PC-9 (cell line): ENCODE results near the gene MCMBP. TPM values are rescaled to one million over a fixed set of nuclear protein-coding genes. Genes with fewer than 3 reads are reported as not detected.
"Not testable (repeated sequence)": the region's sequence is repeated elsewhere in the genome, so short reads cannot be mapped to it uniquely, and the experiment has no call there.

Experiments
- BruUV-seq: library from RNA; stranded (reverse); fragments of 400-500 nt; replicated peaks from 2 replicates; lab custom pipeline; 2021; lab: Mats Ljungman, UMichigan
- CTCF ChIA-PET: fragments of 300-600 bp; sonication (Branson Sonifier 250); formaldehyde crosslinking; loops from one replicate; lab custom pipeline; 2022; ENCODE audit warnings: antibody characterized with exemption; lab: Charles Lee
- POLR2A ChIA-PET: fragments of 300-600 bp; sonication (Branson Sonifier 250); formaldehyde crosslinking; loops from one replicate; lab custom pipeline; 2022; ENCODE audit warnings: antibody characterized with exemption; ENCODE audit not compliant: unreplicated experiment; lab: Charles Lee
- DNase-seq, 2 experiments: peaks; one replicate each; pipeline versions ENCODE4 v3.0.0 to v3.0.0-alpha.2; 2015 to 2022; ENCODE audit warnings: mixed read lengths in 1 of 2
- H2AFZ ChIP-seq: fragments of 200-600 bp; sonication (generic); 2 replicates; pipeline ENCODE4 v1.8.1; 2017; ENCODE audit warnings: antibody characterized with exemption
- H3F3A ChIP-seq: fragments of 200-600 bp; sonication (generic); 2 replicates; pipeline ENCODE4 v1.8.1; 2017; ENCODE audit warnings: antibody characterized with exemption, mild to moderate bottlenecking, low read depth; ENCODE audit not compliant: insufficient read depth
- H3K27ac ChIP-seq: fragments of 200-600 bp; sonication (generic); 2 replicates; pipeline ENCODE4 v1.6.1; 2016; ENCODE audit warnings: mixed run types
- H3K27me3 ChIP-seq: fragments of 200-600 bp; sonication (generic); 2 replicates; pipeline ENCODE4 v1.6.1; 2016; ENCODE audit warnings: low read depth, mixed run types; ENCODE audit not compliant: insufficient read depth
- H3K36me3 ChIP-seq: fragments of 200-600 bp; sonication (generic); 2 replicates; pipeline ENCODE4 v1.6.1; 2016; ENCODE audit warnings: low read depth, mixed run types
- H3K4me1 ChIP-seq: fragments of 200-600 bp; sonication (generic); replicated peaks from 2 replicates; pipeline ENCODE4 v1.6.1; 2016; ENCODE audit warnings: mixed run types; ENCODE audit not compliant: insufficient read depth
- H3K4me2 ChIP-seq: fragments of 200-600 bp; sonication (generic); 2 replicates; pipeline ENCODE4 v1.6.1; 2017; ENCODE audit warnings: mixed run types
- H3K4me3 ChIP-seq: fragments of 200-600 bp; sonication (generic); 2 replicates; pipeline ENCODE4 v1.6.1; 2016; ENCODE audit warnings: mixed run types
- H3K79me2 ChIP-seq: fragments of 200-600 bp; sonication (generic); 2 replicates; pipeline ENCODE4 v1.6.1; 2017; ENCODE audit warnings: low read depth, mixed run types
- H3K9me2 ChIP-seq: fragments of 200-600 bp; sonication (generic); 2 replicates; pipeline ENCODE4 v1.8.1; 2017; ENCODE audit warnings: mild to moderate bottlenecking; ENCODE audit not compliant: insufficient read depth
- H3K9me3 ChIP-seq: fragments of 200-600 bp; sonication (generic); 2 replicates; pipeline ENCODE4 v1.8.1; 2016; ENCODE audit warnings: low read depth; ENCODE audit not compliant: insufficient read depth
- H4K20me1 ChIP-seq: fragments of 200-600 bp; sonication (generic); 2 replicates; pipeline ENCODE4 v1.8.1; 2017; ENCODE audit not compliant: insufficient read depth
- CTCF ChIP-seq: fragments of 200-600 bp; sonication (generic); conservative IDR thresholded peaks from 2 replicates; pipeline ENCODE4 v1.6.1; 2017; ENCODE audit warnings: mixed run types, antibody characterized with exemption, mild to moderate bottlenecking, moderate library complexity
- EZH2 ChIP-seq: fragments of 200-600 bp; sonication (generic); IDR thresholded peaks from 2 replicates; pipeline ENCODE4 v1.8.0; 2017; ENCODE audit warnings: antibody characterized with exemption, low read depth
- intact Hi-C: fragments of 100-400 bp; cut with micrococcal nuclease; formaldehyde crosslinking; loops from one replicate; pipeline ENCODE4 v1.10.0; 2022; ENCODE audit not compliant: unreplicated experiment
- total RNA-seq: library from RNA; stranded (reverse); gene quantifications from 2 replicates; pipeline ENCODE4 v1.2.3, GENCODE V29; 2021

The MCMBP gene
- total RNA-seq, 1 experiment from 2014 or later = 36.7 TPM

GRCh38 chr10:119892188-119893065 is 19.8 kb upstream of the MCMBP start, which contains the start of gene SEC23IP:
Gene SEC23IP, plus strand, starts transcription at chr10:119892730. Its CDS starts 53 bp downstream, at chr10:119892783.
- no peaks in the 10 kb centered on the region for H3K27me3 ChIP-seq
- H3K4me2 ChIP-seq = peak within 1 kb of the TSS; percentile 89
- peak within 1 kb of the TSS; percentile 91 for H3K4me3 ChIP-seq
- intact Hi-C loops = loop anchor here (1.0 kb wide), 1 partner anchor 20 kb away; the partner anchor contains the start of gene MCMBP
- ChIA-PET CTCF (interaction anchor here (0.7 kb wide), 1 partner anchor 299 kb away, joined by 3 read pairs; no protein-coding TSS in a partner anchor), POLR2A (interaction anchor here (0.6 kb wide), 2 partner anchors 20 to 302 kb away, joined by 4 to 5 read pairs; partner anchors contain the start of gene MCMBP)
- H3K4me1 ChIP-seq = peaks cover 12% of the 10 kb centered on the region; the same call in 1 of the 2 replicates
- TF ChIP-seq CTCF = no peak
- TF ChIP-seq EZH2 = no peak
- no peaks in the 10 kb centered on the region for H3K36me3 ChIP-seq
- H4K20me1 ChIP-seq = peaks cover 8% of the 10 kb centered on the region; the same call in 1 of the 2 replicates
- no peaks in the 10 kb centered on the region for H3F3A ChIP-seq
- H3K9me3 ChIP-seq = no peaks in the 10 kb centered on the region
- no peaks in the 10 kb centered on the region for H3K9me2 ChIP-seq
- H3K79me2 ChIP-seq = peaks cover 47% of the 10 kb centered on the region
- TSS peak; percentile 81 for BruUV-seq
- peak within 1 kb of the TSS; percentile 49; the same call in 1 of the 2 replicates for H3K27ac ChIP-seq
- H2AFZ ChIP-seq = peak within 1 kb of the TSS; percentile 91
- peak; percentile 85 to 86 for DNase-seq

GRCh38 chr10:119891849-119892187 is 19.2 kb upstream of the MCMBP start:
- H3F3A ChIP-seq, H3K36me3 ChIP-seq, H3K27me3 ChIP-seq, H4K20me1 ChIP-seq, BruUV-seq, H3K9me3 ChIP-seq, H3K9me2 ChIP-seq, DNase-seq, CTCF ChIA-PET: not testable (repeated sequence)
- POLR2A ChIA-PET = interaction anchor here (0.6 kb wide), 2 partner anchors 18 to 302 kb away, joined by 5 read pairs; no protein-coding TSS in a partner anchor
- peak overlapping the region; percentile 31; the same call in 1 of the 2 replicates for H3K27ac ChIP-seq
- H3K4me3 ChIP-seq = peak overlapping the region; percentile 91
- intact Hi-C loops = loop anchor here (1.0 kb wide), 1 partner anchor 20 kb away; the partner anchor contains the start of gene MCMBP
- H3K4me1 ChIP-seq = peaks cover 12% of the 10 kb centered on the region; the same call in 1 of the 2 replicates
- H2AFZ ChIP-seq = peak overlapping the region; percentile 81
- H3K79me2 ChIP-seq = peaks cover 41% of the 10 kb centered on the region
- peak overlapping the region; percentile 89 for H3K4me2 ChIP-seq

GRCh38 chr10:119890307-119890706 is 17.7 kb upstream of the MCMBP start:
- DNase-seq, H3K36me3 ChIP-seq, H3F3A ChIP-seq, POLR2A ChIA-PET, BruUV-seq, H3K4me3 ChIP-seq, H3K9me2 ChIP-seq, H3K9me3 ChIP-seq, H3K4me2 ChIP-seq, H4K20me1 ChIP-seq, H2AFZ ChIP-seq, intact Hi-C loops, H3K27ac ChIP-seq, H3K27me3 ChIP-seq: not testable (repeated sequence)
- Histone ChIP-seq H3K79me2 (peaks cover 27% of the 10 kb centered on the region), H3K4me1 (peaks cover 12% of the 10 kb centered on the region; the same call in 1 of the 2 replicates)
- CTCF ChIA-PET = interaction anchor here (0.6 kb wide), 2 partner anchors 15 to 28 kb away, joined by 3 read pairs; no protein-coding TSS in a partner anchor

- peaks cover 12% of the 10 kb centered on the region; the same call in 1 of the 2 replicates for H3K4me1 ChIP-seq
- DNase-seq, H3F3A ChIP-seq, H4K20me1 ChIP-seq, H3K9me3 ChIP-seq, H3K4me2 ChIP-seq, H3K9me2 ChIP-seq, intact Hi-C loops, H2AFZ ChIP-seq, H3K27ac ChIP-seq, H3K4me3 ChIP-seq, BruUV-seq, POLR2A ChIA-PET, CTCF ChIA-PET, H3K36me3 ChIP-seq, H3K27me3 ChIP-seq: not testable (repeated sequence)
- H3K79me2 ChIP-seq = peaks cover 16% of the 10 kb centered on the region
These were observed 16.6 kb upstream of the MCMBP start for GRCh38 chr10:119889201-119889600.

GRCh38 chr10:119888715-119889114 is 16.1 kb upstream of the MCMBP start:
- POLR2A ChIA-PET, H3K27me3 ChIP-seq, BruUV-seq, H3K9me3 ChIP-seq, CTCF ChIA-PET, H3F3A ChIP-seq, H3K4me1 ChIP-seq, DNase-seq, H3K27ac ChIP-seq, H4K20me1 ChIP-seq, H3K36me3 ChIP-seq, H2AFZ ChIP-seq, intact Hi-C loops, H3K9me2 ChIP-seq, H3K4me2 ChIP-seq, H3K4me3 ChIP-seq: not testable (repeated sequence)
- H3K79me2 ChIP-seq = peaks cover 12% of the 10 kb centered on the region

GRCh38 chr10:119886070-119886469 is 13.4 kb upstream of the MCMBP start:
- H3K9me2 ChIP-seq, H4K20me1 ChIP-seq, BruUV-seq, CTCF ChIA-PET, H3K27me3 ChIP-seq, H2AFZ ChIP-seq, H3F3A ChIP-seq, DNase-seq, H3K79me2 ChIP-seq, H3K36me3 ChIP-seq, H3K4me1 ChIP-seq, H3K4me3 ChIP-seq, H3K4me2 ChIP-seq, intact Hi-C loops, H3K9me3 ChIP-seq, POLR2A ChIA-PET, H3K27ac ChIP-seq: not testable (repeated sequence)
